ENCODE measurements around the gene LIN37.

LIN37 gene

DNA sequence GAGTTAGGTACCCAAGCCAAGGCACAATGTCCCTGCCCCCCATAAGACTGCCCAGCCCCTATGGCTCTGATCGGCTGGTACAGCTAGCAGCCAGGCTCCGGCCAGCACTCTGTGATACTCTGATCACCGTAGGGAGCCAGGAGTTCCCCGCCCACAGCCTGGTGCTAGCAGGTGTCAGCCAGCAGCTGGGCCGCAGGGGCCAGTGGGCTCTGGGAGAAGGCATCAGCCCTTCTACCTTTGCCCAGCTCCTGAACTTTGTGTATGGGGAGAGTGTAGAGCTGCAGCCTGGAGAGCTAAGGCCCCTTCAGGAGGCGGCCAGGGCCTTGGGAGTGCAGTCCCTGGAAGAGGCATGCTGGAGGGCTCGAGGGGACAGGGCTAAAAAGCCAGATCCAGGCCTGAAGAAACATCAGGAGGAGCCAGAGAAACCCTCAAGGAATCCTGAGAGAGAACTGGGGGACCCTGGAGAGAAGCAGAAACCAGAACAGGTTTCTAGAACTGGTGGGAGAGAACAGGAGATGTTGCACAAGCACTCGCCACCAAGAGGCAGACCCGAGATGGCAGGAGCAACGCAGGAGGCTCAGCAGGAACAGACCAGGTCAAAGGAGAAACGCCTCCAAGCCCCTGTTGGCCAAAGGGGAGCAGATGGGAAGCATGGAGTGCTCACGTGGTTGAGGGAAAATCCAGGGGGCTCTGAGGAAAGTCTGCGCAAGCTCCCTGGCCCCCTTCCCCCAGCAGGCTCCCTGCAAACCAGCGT, 33.6 kb upstream of the LIN37 start:
- Histone ChIP-seq H3K9ac (ENCODE audit: low read depth, low read length) (no peak overlapping the region), H3K27me3 (ENCODE audit: control insufficient read depth, insufficient read depth, low read length) (no peaks in the 10 kb centered on the region), H3K9me3 (ENCODE audit: control insufficient read depth, insufficient read depth, low read length) (no peaks in the 10 kb centered on the region), H3K36me3 (ENCODE audit: control insufficient read depth, insufficient read depth, low read length) (peaks cover 4% of the 10 kb centered on the region; the same call in 1 of the 2 replicates), H3K27ac (ENCODE audit: low read depth, low read length) (no peak overlapping the region), H3K4me1 (ENCODE audit: control insufficient read depth, insufficient read depth, low read length) (peaks cover 34% of the 10 kb centered on the region), H3K4me3 (ENCODE audit: low read depth, low read length) (peak overlapping the region; percentile 81; the same call in 1 of the 2 replicates)

DNA sequence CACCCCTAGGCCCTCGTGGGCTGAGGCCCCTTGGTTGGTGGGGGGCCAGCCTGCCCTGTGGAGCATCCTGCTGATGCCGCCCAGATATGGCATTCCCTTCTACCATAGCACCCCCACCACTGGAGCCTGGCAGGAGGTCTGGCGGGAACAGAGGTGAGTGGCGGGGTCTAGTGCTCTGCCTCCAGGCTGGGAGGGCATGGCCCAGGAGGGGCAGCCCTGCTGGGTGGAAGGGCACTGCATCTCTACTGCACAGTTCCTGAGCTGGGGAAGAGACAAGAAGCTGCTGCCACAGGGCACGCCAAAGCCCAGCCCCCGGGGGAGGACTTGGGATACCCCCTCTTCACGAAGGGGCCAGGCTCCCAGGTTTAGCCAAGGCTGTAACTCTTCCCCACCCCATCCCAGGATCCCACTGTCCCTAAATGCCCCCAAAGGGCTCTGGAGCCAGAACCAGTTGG, 33.0 kb upstream of the LIN37 start:
- H3K4me1 ChIP-seq (ENCODE audit: control insufficient read depth, insufficient read depth, low read length) = peaks cover 34% of the 10 kb centered on the region
- H3K27me3 ChIP-seq (ENCODE audit: control insufficient read depth, insufficient read depth, low read length) = no peaks in the 10 kb centered on the region
- peaks cover 9% of the 10 kb centered on the region; the same call in 1 of the 2 replicates for H3K36me3 ChIP-seq (ENCODE audit: control insufficient read depth, insufficient read depth, low read length)
- H3K27ac ChIP-seq (ENCODE audit: low read depth, low read length) = no peak overlapping the region
- no peaks in the 10 kb centered on the region for H3K9me3 ChIP-seq (ENCODE audit: control insufficient read depth, insufficient read depth, low read length)
- H3K4me3 ChIP-seq (ENCODE audit: low read depth, low read length) = peak overlapping the region; percentile 81
- H3K9ac ChIP-seq (ENCODE audit: low read depth, low read length) = no peak overlapping the region

DNA sequence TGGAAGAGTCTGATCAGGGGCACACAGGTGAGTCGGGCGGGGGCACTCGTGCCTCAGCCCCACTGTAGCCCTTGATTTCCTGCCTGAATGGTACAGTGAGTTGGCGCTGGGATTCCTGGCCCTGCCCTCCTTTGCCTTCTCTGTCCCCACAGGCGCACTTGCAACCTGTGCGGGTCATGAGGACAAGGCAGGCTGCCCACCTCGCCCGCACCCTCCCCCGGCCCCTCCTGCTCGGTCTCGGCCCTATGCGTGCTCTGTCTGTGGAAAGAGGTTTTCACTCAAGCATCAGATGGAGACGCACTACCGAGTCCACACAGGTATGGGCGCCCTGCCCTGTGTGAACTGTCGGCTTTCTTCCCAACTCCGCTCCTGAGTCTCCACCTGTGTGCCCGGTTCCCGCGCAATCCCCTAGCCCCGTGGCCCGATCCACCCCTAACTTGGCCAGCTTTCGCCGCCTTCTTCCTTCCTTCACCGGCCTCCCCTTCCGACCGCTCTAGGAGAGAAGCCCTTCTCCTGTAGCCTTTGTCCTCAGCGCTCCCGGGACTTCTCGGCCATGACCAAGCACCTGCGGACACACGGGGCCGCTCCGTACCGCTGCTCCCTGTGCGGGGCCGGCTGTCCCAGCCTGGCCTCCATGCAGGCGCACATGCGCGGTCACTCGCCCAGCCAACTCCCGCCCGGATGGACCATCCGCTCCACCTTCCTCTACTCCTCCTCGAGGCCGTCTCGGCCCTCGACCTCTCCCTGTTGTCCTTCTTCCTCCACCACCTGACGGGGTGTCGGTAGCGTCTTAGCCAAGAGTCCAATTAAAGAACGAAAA, 32.2 kb upstream of the LIN37 start:
- Histone ChIP-seq H3K27me3 (ENCODE audit: control insufficient read depth, insufficient read depth, low read length) (no peaks in the 10 kb centered on the region), H3K4me1 (ENCODE audit: control insufficient read depth, insufficient read depth, low read length) (peaks cover 27% of the 10 kb centered on the region), H3K9ac (ENCODE audit: low read depth, low read length) (peak overlapping the region; percentile 72), H3K27ac (ENCODE audit: low read depth, low read length) (peak overlapping the region; percentile 98), H3K36me3 (ENCODE audit: control insufficient read depth, insufficient read depth, low read length) (peaks cover 13% of the 10 kb centered on the region), H3K4me3 (ENCODE audit: low read depth, low read length) (peak overlapping the region; percentile 81), H3K9me3 (ENCODE audit: control insufficient read depth, insufficient read depth, low read length) (no peaks in the 10 kb centered on the region)

DNA sequence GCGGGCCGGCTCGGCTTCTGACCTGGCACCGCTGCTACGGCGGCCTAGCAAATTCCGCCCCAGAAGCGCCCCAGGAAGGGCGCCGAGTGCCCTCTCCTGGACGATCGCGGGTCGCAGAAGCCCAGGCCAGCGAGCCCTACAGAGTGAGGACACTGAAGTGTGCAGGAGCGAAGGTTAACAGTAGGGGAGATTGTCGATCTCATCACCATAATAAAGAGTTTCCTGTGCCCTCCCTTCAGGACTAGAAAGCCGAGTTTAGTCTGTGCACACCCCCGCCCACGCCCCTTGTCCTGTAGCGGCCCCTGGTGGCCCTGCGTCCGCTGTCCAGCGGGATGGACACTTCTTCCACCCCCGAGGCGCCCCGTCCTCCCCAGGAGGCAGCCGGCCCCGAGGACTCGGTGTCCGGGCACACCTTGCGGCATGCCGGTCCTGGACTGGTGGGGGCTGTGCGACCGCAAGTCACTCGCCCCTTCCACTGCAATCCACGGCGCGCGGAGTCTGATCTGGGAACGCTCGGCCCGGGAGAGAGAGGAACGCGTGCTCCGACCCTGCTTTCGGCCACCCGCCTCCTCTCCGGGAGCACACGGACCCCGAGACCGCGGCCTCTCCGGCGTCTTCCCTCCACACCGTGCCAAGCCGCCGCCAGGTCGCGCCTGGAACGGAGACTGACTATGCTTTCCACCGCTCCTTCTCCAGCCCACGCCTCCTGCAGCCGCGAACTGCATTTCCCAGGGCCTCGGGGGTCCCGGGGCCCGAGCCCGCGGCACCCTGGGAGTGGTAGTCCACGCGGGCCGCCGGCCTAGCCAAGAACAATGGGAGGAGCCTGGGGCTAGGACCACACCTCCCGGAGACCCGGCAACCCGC, 31.3 kb upstream of the LIN37 start:
- Histone ChIP-seq H3K9me3 (ENCODE audit: control insufficient read depth, insufficient read depth, low read length) (no peaks in the 10 kb centered on the region), H3K27me3 (ENCODE audit: control insufficient read depth, insufficient read depth, low read length) (no peaks in the 10 kb centered on the region), H3K36me3 (ENCODE audit: control insufficient read depth, insufficient read depth, low read length) (peaks cover 21% of the 10 kb centered on the region), H3K27ac (ENCODE audit: low read depth, low read length) (peak overlapping the region; percentile 98), H3K9ac (ENCODE audit: low read depth, low read length) (peak overlapping the region; percentile 72), H3K4me1 (ENCODE audit: control insufficient read depth, insufficient read depth, low read length) (peaks cover 24% of the 10 kb centered on the region), H3K4me3 (ENCODE audit: low read depth, low read length) (peak overlapping the region; percentile 81)

- Histone ChIP-seq H3K4me1 (ENCODE audit: control insufficient read depth, insufficient read depth, low read length) (peaks cover 24% of the 10 kb centered on the region), H3K27me3 (ENCODE audit: control insufficient read depth, insufficient read depth, low read length) (no peaks in the 10 kb centered on the region), H3K9ac (ENCODE audit: low read depth, low read length) (peak within 1 kb of the TSS; percentile 53), H3K4me3 (ENCODE audit: low read depth, low read length) (peak within 1 kb of the TSS; percentile 91), H3K27ac (ENCODE audit: low read depth, low read length) (peak within 1 kb of the TSS; percentile 98), H3K9me3 (ENCODE audit: control insufficient read depth, insufficient read depth, low read length) (no peaks in the 10 kb centered on the region), H3K36me3 (ENCODE audit: control insufficient read depth, insufficient read depth, low read length) (peaks cover 28% of the 10 kb centered on the region)
Observed at GRCh38 chr19:35717665-35718344, 30.6 kb upstream of the LIN37 start, which contains the start of gene KMT2B. Gene KMT2B (plus strand): TSS chr19:35718003. CDS start chr19:35718019, 16 bp downstream.

GRCh38 chr19:35718345-35719041, 29.9 kb upstream of the LIN37 start:
- peak overlapping the region; percentile 91 for H3K4me3 ChIP-seq (ENCODE audit: low read depth, low read length)
- H3K27ac ChIP-seq (ENCODE audit: low read depth, low read length) = peak overlapping the region; percentile 53
- H3K27me3 ChIP-seq (ENCODE audit: control insufficient read depth, insufficient read depth, low read length) = no peaks in the 10 kb centered on the region
- H3K9me3 ChIP-seq (ENCODE audit: control insufficient read depth, insufficient read depth, low read length) = no peaks in the 10 kb centered on the region
- peaks cover 24% of the 10 kb centered on the region for H3K4me1 ChIP-seq (ENCODE audit: control insufficient read depth, insufficient read depth, low read length)
- H3K36me3 ChIP-seq (ENCODE audit: control insufficient read depth, insufficient read depth, low read length) = peaks cover 35% of the 10 kb centered on the region
- peak overlapping the region; percentile 41 for H3K9ac ChIP-seq (ENCODE audit: low read depth, low read length)

GRCh38 chr19:35719402-35720162, 28.8 kb upstream of the LIN37 start:
- peak overlapping the region; percentile 91 for H3K4me3 ChIP-seq (ENCODE audit: low read depth, low read length)
- H3K9ac ChIP-seq (ENCODE audit: low read depth, low read length) = no peak overlapping the region
- H3K36me3 ChIP-seq (ENCODE audit: control insufficient read depth, insufficient read depth, low read length) = peaks cover 46% of the 10 kb centered on the region
- H3K4me1 ChIP-seq (ENCODE audit: control insufficient read depth, insufficient read depth, low read length) = peaks cover 20% of the 10 kb centered on the region
- no peak overlapping the region for H3K27ac ChIP-seq (ENCODE audit: low read depth, low read length)
- H3K9me3 ChIP-seq (ENCODE audit: control insufficient read depth, insufficient read depth, low read length) = no peaks in the 10 kb centered on the region
- H3K27me3 ChIP-seq (ENCODE audit: control insufficient read depth, insufficient read depth, low read length) = no peaks in the 10 kb centered on the region

DNA sequence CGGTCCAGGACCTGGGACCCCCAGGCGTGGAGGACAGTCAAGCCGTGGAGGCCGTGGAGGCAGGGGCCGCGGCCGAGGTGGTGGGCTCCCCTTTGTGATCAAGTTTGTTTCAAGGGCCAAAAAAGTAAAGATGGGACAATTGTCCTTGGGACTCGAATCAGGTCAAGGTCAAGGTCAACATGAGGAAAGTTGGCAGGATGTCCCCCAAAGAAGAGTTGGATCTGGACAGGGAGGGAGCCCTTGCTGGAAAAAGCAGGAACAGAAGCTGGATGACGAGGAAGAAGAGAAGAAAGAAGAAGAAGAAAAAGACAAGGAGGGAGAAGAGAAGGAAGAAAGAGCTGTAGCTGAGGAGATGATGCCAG, 28.2 kb upstream of the LIN37 start:
- H3K27ac ChIP-seq (ENCODE audit: low read depth, low read length) = no peak overlapping the region
- peaks cover 16% of the 10 kb centered on the region for H3K4me1 ChIP-seq (ENCODE audit: control insufficient read depth, insufficient read depth, low read length)
- H3K4me3 ChIP-seq (ENCODE audit: low read depth, low read length) = no peak overlapping the region
- H3K9ac ChIP-seq (ENCODE audit: low read depth, low read length) = no peak overlapping the region
- H3K36me3 ChIP-seq (ENCODE audit: control insufficient read depth, insufficient read depth, low read length) = peaks cover 52% of the 10 kb centered on the region
- H3K27me3 ChIP-seq (ENCODE audit: control insufficient read depth, insufficient read depth, low read length) = no peaks in the 10 kb centered on the region
- no peaks in the 10 kb centered on the region for H3K9me3 ChIP-seq (ENCODE audit: control insufficient read depth, insufficient read depth, low read length)

GRCh38 chr19:35720648-35721047, 27.7 kb upstream of the LIN37 start:
- Histone ChIP-seq H3K36me3 (ENCODE audit: control insufficient read depth, insufficient read depth, low read length) (peaks cover 57% of the 10 kb centered on the region), H3K27ac (ENCODE audit: low read depth, low read length) (no peak overlapping the region), H3K4me3 (ENCODE audit: low read depth, low read length) (no peak overlapping the region), H3K9me3 (ENCODE audit: control insufficient read depth, insufficient read depth, low read length) (no peaks in the 10 kb centered on the region), H3K27me3 (ENCODE audit: control insufficient read depth, insufficient read depth, low read length) (no peaks in the 10 kb centered on the region), H3K9ac (ENCODE audit: low read depth, low read length) (no peak overlapping the region), H3K4me1 (ENCODE audit: control insufficient read depth, insufficient read depth, low read length) (peaks cover 10% of the 10 kb centered on the region)

Data from HUES48 (cell line).